OCI-LY1 (cell line): ENCODE data around the gene ZNF99.
"Not testable (repeated sequence)": the region's sequence is repeated elsewhere in the genome, so short reads cannot be mapped to it uniquely, and the experiment has no call there.

ENCODE experiments used
- H2AFZ ChIP-seq: fragments of 200-600 bp; sonication (generic), shearing (Covaris generic); 2 replicates; pipeline ENCODE4 v1.6.0; 2014; ENCODE audit warnings: antibody characterized with exemption, mild to moderate bottlenecking, low read length
- H3F3A ChIP-seq: fragments of 200-600 bp; sonication (generic), shearing (Covaris generic); 2 replicates; pipeline ENCODE4 v1.6.0; 2014; ENCODE audit warnings: mild to moderate bottlenecking, antibody characterized with exemption, low read length, moderate library complexity; ENCODE audit not compliant: insufficient read depth
- H3K27ac ChIP-seq: fragments of 200-600 bp; sonication (generic); 2 replicates; pipeline ENCODE4 v1.5.1; 2014; ENCODE audit warnings: low read length, mixed run types, mild to moderate bottlenecking, low read depth; ENCODE audit not compliant: poor library complexity, severe bottlenecking
- H3K27me3 ChIP-seq: fragments of 200-600 bp; sonication (generic); 2 replicates; pipeline ENCODE4 v1.6.0; 2014; ENCODE audit warnings: antibody characterized with exemption, mild to moderate bottlenecking, low read length, moderate library complexity; ENCODE audit not compliant: insufficient read depth
- H3K36me3 ChIP-seq: fragments of 200-600 bp; sonication (generic); 2 replicates; pipeline ENCODE4 v1.6.1; 2014; ENCODE audit warnings: mild to moderate bottlenecking, antibody characterized with exemption, low read length, moderate library complexity, mixed read lengths; ENCODE audit not compliant: insufficient read depth
- H3K4me1 ChIP-seq: fragments of 200-600 bp; sonication (generic); 2 replicates; pipeline ENCODE4 v1.5.1; 2014; ENCODE audit warnings: mild to moderate bottlenecking, low read length, moderate library complexity; ENCODE audit not compliant: insufficient read depth, severe bottlenecking
- H3K4me2 ChIP-seq: fragments of 200-600 bp; sonication (generic), shearing (Covaris generic); 2 replicates; pipeline ENCODE4 v1.6.1; 2014; ENCODE audit warnings: low read length
- H3K4me3 ChIP-seq: fragments of 200-600 bp; sonication (generic); 2 replicates; pipeline ENCODE4 v1.5.1; 2014; ENCODE audit warnings: low read length, low read depth, mild to moderate bottlenecking, mixed read lengths; ENCODE audit not compliant: poor library complexity, severe bottlenecking
- H3K79me2 ChIP-seq: fragments of 200-600 bp; shearing (Covaris generic); 2 replicates; pipeline ENCODE4 v1.6.1; 2016; ENCODE audit warnings: mixed run types, low read length, mixed read lengths; ENCODE audit not compliant: insufficient read depth
- H3K9ac ChIP-seq: fragments of 200-600 bp; sonication (generic), shearing (Covaris generic); 2 replicates; pipeline ENCODE4 v1.6.1; 2014; ENCODE audit warnings: mild to moderate bottlenecking, low read length, mixed read lengths
- H3K9me2 ChIP-seq: fragments of 200-600 bp; sonication (generic), shearing (Covaris generic); 2 replicates; pipeline ENCODE4 v1.6.1; 2014; ENCODE audit warnings: low read depth, mild to moderate bottlenecking, low read length, mixed read lengths
- H3K9me3 ChIP-seq: fragments of 200-600 bp; shearing (Covaris generic); 2 replicates; pipeline ENCODE4 v1.6.1; 2014; ENCODE audit warnings: low read length, mixed read lengths
- H4K20me1 ChIP-seq: fragments of 200-600 bp; sonication (generic), shearing (Covaris generic); 2 replicates; pipeline ENCODE4 v1.6.0; 2016; ENCODE audit warnings: mild to moderate bottlenecking, low read length; ENCODE audit not compliant: insufficient read depth
- EZH2 ChIP-seq: fragments of 200-600 bp; sonication (generic), shearing (Covaris generic); IDR thresholded peaks from 2 replicates; pipeline ENCODE4 v1.8.0; 2017; ENCODE audit warnings: borderline replicate concordance, mixed run types, mild to moderate bottlenecking, antibody characterized with exemption, low read length, moderate library complexity, mixed read lengths
- TF ChIP-seq, protein P1 (sequence below): fragments of 200-600 bp; sonication (generic), shearing (Covaris generic); IDR thresholded peaks from 2 replicates; pipeline ENCODE4 v1.5.1; 2017; ENCODE audit warnings: mild to moderate bottlenecking, antibody characterized with exemption, low read length, moderate library complexity, mixed read lengths

The ZNF99 gene

GRCh38 chr19:22733691-22734090 is 50.3 kb downstream of the ZNF99 start:
- Histone ChIP-seq H3K27ac (no peak overlapping the region), H3K9me3 (no peaks in the 10 kb centered on the region), H3K79me2 (no peaks in the 10 kb centered on the region), H4K20me1 (no peaks in the 10 kb centered on the region), H3K9ac (no peak overlapping the region), H3K27me3 (no peaks in the 10 kb centered on the region), H3K4me1 (no peaks in the 10 kb centered on the region), H3K4me3 (no peak overlapping the region), H3K36me3 (no peaks in the 10 kb centered on the region), H3K9me2 (no peaks in the 10 kb centered on the region), H3F3A (no peaks in the 10 kb centered on the region), H2AFZ (no peak overlapping the region), H3K4me2 (no peak overlapping the region)
- TF ChIP-seq, protein P1, sequence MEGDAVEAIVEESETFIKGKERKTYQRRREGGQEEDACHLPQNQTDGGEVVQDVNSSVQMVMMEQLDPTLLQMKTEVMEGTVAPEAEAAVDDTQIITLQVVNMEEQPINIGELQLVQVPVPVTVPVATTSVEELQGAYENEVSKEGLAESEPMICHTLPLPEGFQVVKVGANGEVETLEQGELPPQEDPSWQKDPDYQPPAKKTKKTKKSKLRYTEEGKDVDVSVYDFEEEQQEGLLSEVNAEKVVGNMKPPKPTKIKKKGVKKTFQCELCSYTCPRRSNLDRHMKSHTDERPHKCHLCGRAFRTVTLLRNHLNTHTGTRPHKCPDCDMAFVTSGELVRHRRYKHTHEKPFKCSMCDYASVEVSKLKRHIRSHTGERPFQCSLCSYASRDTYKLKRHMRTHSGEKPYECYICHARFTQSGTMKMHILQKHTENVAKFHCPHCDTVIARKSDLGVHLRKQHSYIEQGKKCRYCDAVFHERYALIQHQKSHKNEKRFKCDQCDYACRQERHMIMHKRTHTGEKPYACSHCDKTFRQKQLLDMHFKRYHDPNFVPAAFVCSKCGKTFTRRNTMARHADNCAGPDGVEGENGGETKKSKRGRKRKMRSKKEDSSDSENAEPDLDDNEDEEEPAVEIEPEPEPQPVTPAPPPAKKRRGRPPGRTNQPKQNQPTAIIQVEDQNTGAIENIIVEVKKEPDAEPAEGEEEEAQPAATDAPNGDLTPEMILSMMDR = no peak
- TF ChIP-seq EZH2 = no peak

- H3K79me2 ChIP-seq, H4K20me1 ChIP-seq, H3K4me1 ChIP-seq, H3K27me3 ChIP-seq, H3K4me3 ChIP-seq, H3K4me2 ChIP-seq, H3K9ac ChIP-seq, H2AFZ ChIP-seq, H3K9me2 ChIP-seq, H3K27ac ChIP-seq, H3K9me3 ChIP-seq, H3K36me3 ChIP-seq, H3F3A ChIP-seq: not testable (repeated sequence)
These were observed 55.7 kb downstream of the ZNF99 start for GRCh38 chr19:22728214-22728613.

DNA sequence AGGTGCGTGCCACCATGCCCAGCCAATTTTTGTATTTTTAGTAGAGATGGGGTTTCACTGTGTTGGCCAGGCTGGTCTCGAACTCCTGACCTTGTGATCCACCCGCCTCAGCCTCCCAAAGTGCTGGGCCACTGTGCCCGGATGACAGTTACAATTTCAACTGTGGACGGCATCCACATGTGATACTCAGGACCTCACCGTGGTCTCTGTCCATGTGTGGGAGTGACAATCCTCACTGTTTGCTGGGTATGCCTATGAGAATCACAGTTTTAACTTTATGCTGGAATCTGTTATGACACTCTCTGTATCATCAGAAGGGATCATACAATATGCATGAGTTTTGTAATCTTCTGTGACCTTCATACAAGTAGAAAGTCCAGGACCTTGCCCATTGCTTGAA is 62.4 kb downstream of the ZNF99 start:
- not testable (repeated sequence) for H3K79me2 ChIP-seq, H3K9me3 ChIP-seq, H3K9me2 ChIP-seq

GRCh38 chr19:22708983-22709382 is 75.0 kb downstream of the ZNF99 start:
- Histone ChIP-seq H3K79me2 (no peaks in the 10 kb centered on the region), H3K9ac (no peak overlapping the region), H3K27me3 (no peaks in the 10 kb centered on the region), H4K20me1 (no peaks in the 10 kb centered on the region), H3K4me3 (no peak overlapping the region), H3F3A (no peaks in the 10 kb centered on the region), H3K27ac (no peak overlapping the region), H3K36me3 (no peaks in the 10 kb centered on the region), H3K9me2 (no peaks in the 10 kb centered on the region), H3K4me1 (no peaks in the 10 kb centered on the region), H3K9me3 (no peaks in the 10 kb centered on the region), H3K4me2 (no peak overlapping the region), H2AFZ (no peak overlapping the region)
- TF ChIP-seq, protein P1 = no peak
- TF ChIP-seq EZH2 = no peak

More for the DNA sequence above, 62.4 kb downstream of the ZNF99 start:
- H2AFZ ChIP-seq, H3K4me2 ChIP-seq, H3K36me3 ChIP-seq, H3F3A ChIP-seq, H3K9ac ChIP-seq, H3K27me3 ChIP-seq, H3K4me3 ChIP-seq, H3K27ac ChIP-seq, H4K20me1 ChIP-seq, H3K4me1 ChIP-seq: not testable (repeated sequence)

GRCh38 chr19:22703096-22703495 is 80.9 kb downstream of the ZNF99 start:
- not testable (repeated sequence) for H3K9me2 ChIP-seq, H3K4me2 ChIP-seq, H3K27me3 ChIP-seq, H3K79me2 ChIP-seq, H3F3A ChIP-seq, H3K9me3 ChIP-seq, H3K36me3 ChIP-seq, H3K9ac ChIP-seq, H4K20me1 ChIP-seq, H3K4me3 ChIP-seq, H2AFZ ChIP-seq, H3K4me1 ChIP-seq, H3K27ac ChIP-seq

DNA sequence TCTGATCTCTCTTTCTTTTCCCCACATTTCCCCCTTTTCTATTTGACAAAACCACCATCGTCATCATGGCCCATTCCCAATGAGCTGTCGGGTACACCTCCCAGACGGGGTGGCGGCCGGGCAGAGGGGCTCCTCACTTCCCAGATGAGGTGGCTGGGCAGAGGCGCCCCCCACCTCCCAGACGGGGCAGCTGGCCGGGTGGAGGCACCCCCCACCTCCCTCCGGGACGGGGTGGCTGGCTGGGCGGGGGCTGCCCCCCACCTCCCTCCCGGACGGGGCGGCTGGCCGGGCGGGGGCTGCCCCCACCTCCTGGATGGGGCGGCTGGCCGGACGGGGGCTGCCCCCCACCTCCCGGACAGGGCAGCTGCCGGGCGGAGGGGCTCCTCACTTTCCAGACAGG is 81.3 kb downstream of the ZNF99 start:
- H3K79me2 ChIP-seq, H3K4me1 ChIP-seq, H3K9ac ChIP-seq, H3K9me3 ChIP-seq, H3K9me2 ChIP-seq, H3F3A ChIP-seq, H3K4me3 ChIP-seq, H4K20me1 ChIP-seq, H3K36me3 ChIP-seq, H3K4me2 ChIP-seq, H2AFZ ChIP-seq, H3K27ac ChIP-seq, H3K27me3 ChIP-seq: not testable (repeated sequence)
